ENCODE data around the gene SSU72.
"Not testable (repeated sequence)": the region's sequence is repeated elsewhere in the genome, so short reads cannot be mapped to it uniquely, and the experiment has no call there.

SSU72 gene

DNA sequence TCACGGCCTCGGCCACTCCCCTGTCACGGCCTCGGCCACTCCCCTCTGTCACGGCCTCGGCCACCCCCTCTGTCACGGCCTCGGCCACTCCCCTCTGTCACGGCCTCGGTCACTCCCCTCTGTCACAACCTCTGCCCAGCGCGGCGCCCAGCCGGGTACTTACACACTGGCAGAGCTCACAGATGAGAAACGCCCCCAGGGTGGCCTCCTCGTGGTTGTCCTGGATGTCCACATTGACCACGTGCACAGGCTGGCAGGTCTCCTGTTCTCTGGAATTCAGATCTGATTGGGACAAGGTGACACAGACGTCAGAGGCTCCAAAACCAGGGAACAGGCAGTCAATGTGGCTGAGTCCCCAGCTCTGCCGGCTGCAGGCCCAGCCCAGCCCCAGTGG lies 31.0 kb downstream of the SSU72 start:
- DNase-seq (ENCODE audit: low read depth in 2 of 2, low spot score in 1 of 2) = no peak

- DNase-seq (ENCODE audit: low read depth in 2 of 2, low spot score in 1 of 2) = no peak
Measured at GRCh38 chr1:1542766-1543705, 31.6 kb downstream of the SSU72 start.

DNA sequence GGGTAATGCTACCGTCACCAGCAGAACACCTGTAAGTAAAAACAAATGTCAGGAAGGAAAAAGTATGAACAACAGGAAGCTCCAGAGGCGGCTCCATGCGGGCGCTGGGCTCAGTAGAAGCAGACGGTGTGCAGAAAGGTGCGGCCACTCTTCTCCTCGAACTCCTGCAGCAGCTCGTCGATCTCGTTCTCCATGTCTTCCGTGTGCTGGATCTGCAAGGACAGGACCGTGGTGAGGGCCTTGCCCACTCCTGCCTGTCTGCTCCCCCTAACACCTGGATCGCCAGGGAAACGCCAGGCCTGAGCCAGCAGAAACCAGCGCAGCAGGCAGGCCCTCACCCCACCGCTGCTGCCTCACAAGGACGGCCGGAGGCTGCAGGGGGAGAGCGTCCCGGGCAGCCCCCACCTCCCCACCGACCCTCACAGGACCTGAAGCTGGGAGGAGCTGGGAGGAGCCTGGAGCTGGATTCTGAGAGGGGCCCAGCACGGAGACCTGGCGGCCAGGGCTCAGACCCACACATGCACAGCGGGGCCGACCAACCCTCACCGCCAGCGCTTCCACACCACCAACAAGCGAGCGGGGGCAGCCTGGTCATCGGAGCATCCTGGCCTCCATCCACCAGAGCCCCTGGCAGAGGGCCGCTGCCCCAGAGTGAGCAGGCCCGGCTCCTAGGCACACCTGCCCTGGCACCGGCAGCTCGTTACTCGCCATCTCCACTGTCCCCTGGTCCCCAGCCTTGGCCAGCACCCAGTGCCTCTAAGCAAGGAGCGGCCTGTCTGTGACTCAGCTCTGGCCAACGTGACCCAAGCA lies 32.5 kb downstream of the SSU72 start:
- no peak for DNase-seq (ENCODE audit: low read depth in 2 of 2, low spot score in 1 of 2)

DNA sequence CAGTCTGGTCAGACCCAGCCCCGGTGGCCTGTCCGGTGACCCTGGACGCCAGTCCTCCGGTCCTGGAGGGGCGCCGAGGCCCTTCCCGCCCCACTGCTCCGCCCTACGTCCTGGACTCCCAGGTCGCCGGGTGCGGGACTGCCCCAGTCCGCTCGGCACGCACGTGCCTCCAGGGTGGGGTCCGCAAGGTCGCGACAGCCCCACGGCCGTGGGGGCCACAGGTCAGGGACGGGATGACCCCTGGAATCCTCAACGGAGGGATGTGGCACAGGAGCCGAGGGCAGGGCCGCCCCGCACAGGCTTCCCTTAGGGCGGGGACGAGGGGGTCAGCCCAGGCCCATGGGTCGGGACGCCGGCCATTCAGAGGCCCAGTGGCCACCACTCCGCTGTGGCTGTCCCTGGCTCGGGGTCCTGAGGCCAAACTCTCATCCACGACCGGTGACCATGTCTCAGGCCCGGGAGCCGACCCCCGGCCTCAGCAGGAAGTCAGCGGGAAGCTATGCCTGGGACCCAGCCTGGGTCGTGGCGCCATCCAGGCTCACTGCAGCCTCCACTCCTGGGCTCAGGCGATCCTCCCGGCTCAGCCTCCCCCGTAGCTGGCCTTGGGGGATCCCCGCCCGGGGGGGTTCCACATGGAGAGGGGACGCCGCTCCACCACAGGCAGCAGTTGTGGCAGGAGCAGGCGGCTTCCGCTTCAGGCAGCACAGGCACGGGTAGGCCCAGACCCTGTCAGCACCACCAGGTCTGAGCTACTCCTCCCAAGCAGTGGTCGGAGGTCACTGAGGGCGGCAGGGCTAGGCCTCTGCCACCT lies 33.6 kb downstream of the SSU72 start:
- DNase-seq (ENCODE audit: low read depth in 2 of 2, low spot score in 1 of 2) = no peak

DNA sequence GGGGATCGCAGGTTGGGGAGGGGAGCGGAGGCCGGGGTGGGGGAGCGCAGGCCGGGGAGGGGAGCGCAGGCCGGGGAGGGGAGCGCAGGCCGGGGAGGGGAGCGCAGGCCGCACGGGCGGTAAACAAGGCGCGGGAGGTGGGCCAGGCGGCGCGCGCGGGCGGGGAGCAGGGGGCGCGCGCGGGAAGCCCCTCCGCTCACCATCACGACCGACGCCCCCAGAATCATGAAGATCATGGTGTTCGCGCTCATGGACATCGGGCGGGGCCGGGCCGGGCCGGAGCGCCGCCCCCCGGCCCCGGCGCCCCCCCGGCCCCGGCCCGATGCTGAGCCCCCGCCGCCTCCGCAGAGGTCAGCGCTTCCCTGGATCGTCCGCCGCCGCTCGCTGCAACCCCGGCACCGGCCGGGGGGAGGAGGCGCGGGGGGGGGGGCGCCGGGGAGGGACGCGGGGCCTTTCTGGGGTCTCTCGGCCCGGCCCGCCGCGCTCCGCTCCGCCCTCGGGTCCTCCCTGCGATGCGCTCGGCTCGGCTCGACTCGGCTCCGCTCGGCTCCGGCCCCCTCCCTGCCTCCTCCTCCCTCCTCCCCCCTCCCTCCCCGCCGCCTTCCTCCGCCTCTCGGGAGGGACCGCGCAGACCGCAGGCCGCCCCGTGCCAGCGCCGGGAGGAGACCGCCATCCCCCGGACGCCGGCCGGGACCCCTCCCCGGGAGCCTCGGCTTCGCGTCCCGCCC lies 34.4 kb downstream of the SSU72 start, which contains the start of gene TMEM240:
Gene TMEM240 (minus strand): TSS at position 535 of the 728 bp plus-strand sequence. CDS start 278 bp downstream, at position 257.
- peak in 1 of 2 donors; percentile 5 for DNase-seq (ENCODE audit: low read depth in 2 of 2, low spot score in 1 of 2)

- no peak for DNase-seq (ENCODE audit: low read depth in 2 of 2, low spot score in 1 of 2)
Measured at GRCh38 chr1:1539310-1540089, 35.2 kb downstream of the SSU72 start.

DNA sequence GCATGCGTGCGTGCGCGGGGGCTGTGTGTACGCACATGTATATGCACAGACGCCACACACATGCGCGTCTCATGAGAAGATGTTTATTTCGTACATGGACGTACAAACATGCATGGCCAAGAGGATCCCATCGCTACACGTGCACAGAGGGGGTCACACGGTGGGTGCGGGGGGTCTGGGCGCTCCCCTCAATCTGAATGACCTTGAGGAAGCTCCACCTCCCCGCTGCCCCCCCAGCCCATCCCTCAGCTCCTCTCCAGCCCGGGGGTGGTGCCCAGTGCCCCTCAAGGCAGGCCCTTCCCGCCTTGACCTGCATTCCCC lies 35.7 kb downstream of the SSU72 start:
- no peak for DNase-seq (ENCODE audit: low read depth in 2 of 2, low spot score in 1 of 2)

DNA sequence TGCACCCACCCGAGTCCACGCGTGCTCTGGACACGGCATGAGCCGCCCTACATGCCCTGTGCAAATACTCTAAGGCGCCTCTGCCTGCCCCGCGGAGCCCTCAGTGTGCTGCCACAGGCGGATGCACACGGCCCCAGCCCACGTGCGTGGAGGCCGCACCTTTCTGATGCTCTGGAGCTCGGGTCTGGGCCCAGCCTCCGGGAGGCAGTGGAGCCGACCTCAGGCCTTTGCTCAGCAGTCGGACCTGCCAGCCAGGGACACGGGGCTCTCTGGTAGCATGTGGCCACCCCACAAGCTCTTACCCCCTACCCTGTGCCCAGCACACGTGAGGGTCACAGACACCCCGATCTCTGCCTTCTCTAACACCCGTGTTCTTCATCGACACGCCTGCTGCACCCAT lies 36.3 kb downstream of the SSU72 start:
- DNase-seq (ENCODE audit: low read depth in 2 of 2, low spot score in 1 of 2) = no peak

DNA sequence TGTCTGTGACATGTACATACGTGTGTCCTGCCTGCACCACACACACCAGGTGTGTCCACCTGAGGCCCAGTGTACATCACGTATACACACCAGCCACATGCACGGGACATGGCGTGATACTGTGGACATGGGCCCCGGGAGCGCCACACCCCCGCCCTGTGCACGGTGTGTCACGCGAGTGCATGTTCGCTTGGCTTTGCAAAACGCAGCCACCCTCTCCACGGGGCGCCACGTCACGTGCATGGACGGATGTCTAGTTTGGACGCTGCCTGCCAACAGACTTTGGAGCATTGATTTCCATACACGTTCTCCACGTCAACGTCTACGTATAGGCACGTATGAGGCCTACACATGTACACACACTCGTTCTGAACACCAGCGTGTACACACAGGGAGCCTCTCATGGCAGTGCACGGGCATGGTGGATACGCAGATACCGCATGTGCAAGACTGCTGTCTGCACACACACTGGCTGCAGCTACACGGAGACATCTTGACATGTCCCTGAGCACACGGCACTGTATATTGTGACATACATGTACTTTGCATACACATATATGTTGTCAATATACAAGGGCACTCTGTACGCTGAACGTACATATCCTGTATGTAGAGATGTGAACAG lies 36.9 kb downstream of the SSU72 start:
- no peak for DNase-seq (ENCODE audit: low read depth in 2 of 2, low spot score in 1 of 2)

- DNase-seq (ENCODE audit: low read depth in 2 of 2, low spot score in 1 of 2) = no peak
Measured at GRCh38 chr1:1536938-1537546, 37.6 kb downstream of the SSU72 start.

GRCh38 chr1:1536019-1536937 lies 38.4 kb downstream of the SSU72 start:
- no peak for DNase-seq (ENCODE audit: low read depth in 2 of 2, low spot score in 1 of 2)

GRCh38 chr1:1535201-1536018 lies 39.3 kb downstream of the SSU72 start:
- DNase-seq (ENCODE audit: low read depth in 2 of 2, low spot score in 1 of 2) = no peak

- no peak for DNase-seq (ENCODE audit: low read depth in 2 of 2, low spot score in 1 of 2)
Measured at GRCh38 chr1:1534401-1535154, 40.1 kb downstream of the SSU72 start.

- DNase-seq (ENCODE audit: low read depth in 2 of 2, low spot score in 1 of 2) = not testable (repeated sequence)
Measured at GRCh38 chr1:1533894-1534291, 40.8 kb downstream of the SSU72 start.

GRCh38 chr1:1533176-1533893 lies 41.3 kb downstream of the SSU72 start:
- not testable (repeated sequence) for DNase-seq (ENCODE audit: low read depth in 2 of 2, low spot score in 1 of 2)

- DNase-seq (ENCODE audit: low read depth in 2 of 2, low spot score in 1 of 2) = no peak
Measured at GRCh38 chr1:1531947-1532346, 42.7 kb downstream of the SSU72 start.

All from stimulated activated CD8-positive, alpha-beta memory T cell treated with anti-CD3 and anti-CD28 coated beads, Interleukin-4, amount 100 ng/mL, for 4 hours (primary cell).